Osteoblast (primary cell): Measurements from ENCODE around the gene NRG3. TPM values are rescaled to one million over a fixed set of nuclear protein-coding genes. Genes with fewer than 3 reads are reported as not detected.

Experiments
- DNase-seq: peaks from one replicate; pipeline ENCODE4 v3.0.0; 2011; ENCODE audit warnings: low spot score, mixed read lengths; ENCODE audit not compliant: insufficient read length; ENCODE audit errors: missing footprints
- H2AFZ ChIP-seq: 2 replicates; pipeline ENCODE4 v1.6.0; 2011; ENCODE audit warnings: mild to moderate bottlenecking, low read length
- H3K27ac ChIP-seq: 2 replicates; pipeline ENCODE4 v1.5.1; 2011; ENCODE audit warnings: mild to moderate bottlenecking, low read depth, low read length, moderate library complexity
- H3K27me3 ChIP-seq: 2 replicates; pipeline ENCODE4 v1.6.0; 2012; ENCODE audit warnings: mild to moderate bottlenecking, control low read depth, inconsistent platforms, low read length, moderate library complexity; ENCODE audit not compliant: insufficient read depth
- H3K36me3 ChIP-seq: 2 replicates; pipeline ENCODE4 v1.5.1; 2011; ENCODE audit warnings: mild to moderate bottlenecking, low read length, control low read depth, moderate library complexity; ENCODE audit not compliant: insufficient read depth
- H3K4me1 ChIP-seq: 2 replicates; pipeline ENCODE4 v1.5.1; 2011; ENCODE audit warnings: mild to moderate bottlenecking, low read length, control low read depth, moderate library complexity; ENCODE audit not compliant: insufficient read depth
- H3K4me2 ChIP-seq: 2 replicates; pipeline ENCODE4 v1.6.0; 2011; ENCODE audit warnings: mild to moderate bottlenecking, low read length; ENCODE audit not compliant: insufficient read depth
- H3K4me3 ChIP-seq: fragments of 200-600 bp; sonication (generic); 3 replicates; pipeline ENCODE4 v1.5.1; 2012; ENCODE audit warnings: mild to moderate bottlenecking, low read length, inconsistent platforms; ENCODE audit not compliant: insufficient read depth
- H3K79me2 ChIP-seq: 2 replicates; pipeline ENCODE4 v1.6.0; 2012; ENCODE audit warnings: mild to moderate bottlenecking, low read length, control low read depth, inconsistent platforms; ENCODE audit not compliant: insufficient read depth
- H3K9me3 ChIP-seq: 2 replicates; pipeline ENCODE4 v1.5.1; 2011; ENCODE audit warnings: low read depth, low read length, control low read depth
- H4K20me1 ChIP-seq: 2 replicates; pipeline ENCODE4 v1.6.0; 2012; ENCODE audit warnings: mild to moderate bottlenecking, low read length, control low read depth; ENCODE audit not compliant: insufficient read depth
- CTCF ChIP-seq: IDR thresholded peaks from 2 replicates; pipeline ENCODE4 v1.5.1; 2011; ENCODE audit warnings: mild to moderate bottlenecking, low read depth, low read length, moderate library complexity; ENCODE audit errors: extremely low read depth
- total RNA-seq: library from RNA; depleted of rRNA; stranded (reverse); fragments of >200 nt; gene quantifications from 2 replicates; pipeline ENCODE4 v1.2.3, GENCODE V29; 2012

The NRG3 gene
- total RNA-seq, 1 donor = not detected

GRCh38 chr10:82551506-82551905 lies 676.5 kb downstream of the NRG3 start:
- Histone ChIP-seq H4K20me1 (no peaks in the 10 kb centered on the region), H3K4me3 (no peak overlapping the region), H2AFZ (no peak overlapping the region), H3K4me1 (no peaks in the 10 kb centered on the region), H3K27me3 (no peaks in the 10 kb centered on the region), H3K79me2 (no peaks in the 10 kb centered on the region), H3K9me3 (peaks cover 4% of the 10 kb centered on the region), H3K4me2 (no peak overlapping the region), H3K36me3 (no peaks in the 10 kb centered on the region), H3K27ac (no peak overlapping the region)
- no peak for DNase-seq
- no peak for TF ChIP-seq CTCF

- no peak for DNase-seq
- Histone ChIP-seq H3K4me1 (no peaks in the 10 kb centered on the region), H2AFZ (no peak overlapping the region), H3K4me2 (no peak overlapping the region), H3K4me3 (no peak overlapping the region), H4K20me1 (no peaks in the 10 kb centered on the region), H3K27me3 (no peaks in the 10 kb centered on the region), H3K9me3 (peaks cover 4% of the 10 kb centered on the region), H3K36me3 (no peaks in the 10 kb centered on the region), H3K79me2 (no peaks in the 10 kb centered on the region), H3K27ac (no peak overlapping the region)
- no peak for TF ChIP-seq CTCF
These were observed 677.3 kb downstream of the NRG3 start for GRCh38 chr10:82552267-82552666.

DNA sequence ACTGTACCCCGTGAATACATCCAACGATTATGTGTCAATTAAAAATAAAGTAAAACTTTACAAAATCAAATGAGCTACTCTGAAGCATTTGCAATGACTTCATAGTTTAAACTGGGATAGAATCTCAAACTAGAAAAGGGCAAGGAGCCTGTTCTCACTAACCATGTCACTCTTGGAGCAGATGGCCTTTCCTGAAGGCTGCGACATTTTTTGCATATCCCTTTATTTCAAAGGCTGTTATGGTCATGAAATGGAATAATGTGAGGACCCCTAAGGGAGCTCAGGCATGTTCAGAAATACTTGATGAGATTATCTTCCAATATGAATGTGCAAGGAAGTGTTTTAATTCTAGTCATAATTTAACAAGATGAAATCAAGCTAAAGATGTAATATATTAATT lies 679.4 kb downstream of the NRG3 start:
- H3K27me3 ChIP-seq = no peaks in the 10 kb centered on the region
- no peak overlapping the region for H3K27ac ChIP-seq
- peaks cover 7% of the 10 kb centered on the region for H3K9me3 ChIP-seq
- H3K36me3 ChIP-seq = no peaks in the 10 kb centered on the region
- no peak overlapping the region for H2AFZ ChIP-seq
- no peak overlapping the region for H3K4me3 ChIP-seq
- H3K79me2 ChIP-seq = no peaks in the 10 kb centered on the region
- no peak overlapping the region for H3K4me2 ChIP-seq
- no peak for DNase-seq
- no peaks in the 10 kb centered on the region for H3K4me1 ChIP-seq
- H4K20me1 ChIP-seq = no peaks in the 10 kb centered on the region
- TF ChIP-seq CTCF = no peak

GRCh38 chr10:82558014-82558607 lies 683.1 kb downstream of the NRG3 start:
- H3K4me1 ChIP-seq = no peaks in the 10 kb centered on the region
- no peaks in the 10 kb centered on the region for H3K79me2 ChIP-seq
- no peak for TF ChIP-seq CTCF
- H3K4me2 ChIP-seq = no peak overlapping the region
- no peaks in the 10 kb centered on the region for H4K20me1 ChIP-seq
- no peak overlapping the region for H3K4me3 ChIP-seq
- no peaks in the 10 kb centered on the region for H3K27me3 ChIP-seq
- H3K36me3 ChIP-seq = no peaks in the 10 kb centered on the region
- peaks cover 4% of the 10 kb centered on the region for H3K9me3 ChIP-seq
- DNase-seq = no peak
- no peak overlapping the region for H3K27ac ChIP-seq
- H2AFZ ChIP-seq = no peak overlapping the region
